Naive thymus-derived CD8-positive, alpha-beta T cell (primary cell): Measurements from ENCODE around the gene DUOXA2. TPM values are rescaled to one million over a fixed set of nuclear protein-coding genes. Genes with fewer than 3 reads are reported as not detected.

Experiments
- ATAC-seq, 2 donors: fragments of 150-1000 bp; cut with Tn5 transposase in 1 of 2; sonication (Bioruptor Pico), chemical (Tn5 transposase) in 1 of 2; 1 replicate in 1 of 2; 2 replicates in 1 of 2; pipeline ENCODE4 v1.10.0; 2021; ENCODE audit warnings: mild to moderate bottlenecking in 2 of 2, moderate library complexity in 2 of 2
- POLR2A ChIA-PET: fragments of 350-600 bp; sonication (Branson Sonifier 250); formaldehyde crosslinking; loops from one replicate; lab custom pipeline; 2021; ENCODE audit warnings: antibody characterized with exemption; lab: Charles Lee
- DNase-seq, 10 donors: peaks; one replicate each; pipeline versions ENCODE4 v3.0.0 to v3.0.0-alpha.2; 2020 to 2022
- H3K27ac Mint-ChIP-seq, 10 donors: one replicate each; pipeline ENCODE4 v1.8.0; 2020 to 2022; ENCODE audit warnings: mild to moderate bottlenecking in 10 of 10, mixed read lengths in 10 of 10, moderate library complexity in 4 of 10, inconsistent platforms in 1 of 10
- H3K27me3 Mint-ChIP-seq, 5 donors: one replicate each; pipeline ENCODE4 v1.8.0; 2021 to 2022; ENCODE audit warnings: mixed read lengths in 5 of 5
- H3K36me3 Mint-ChIP-seq, 3 donors: one replicate each; pipeline ENCODE4 v1.8.0; 2020 to 2022; ENCODE audit warnings: mixed read lengths in 3 of 3, mild to moderate bottlenecking in 2 of 3, inconsistent platforms in 1 of 3
- H3K4me1 Mint-ChIP-seq, 4 donors: one replicate each; pipeline ENCODE4 v1.8.0; 2021 to 2022; ENCODE audit warnings: mixed read lengths in 4 of 4
- H3K4me3 Mint-ChIP-seq, 10 donors: one replicate each; pipeline ENCODE4 v1.8.0; 2020 to 2022; ENCODE audit warnings: mild to moderate bottlenecking in 10 of 10, mixed read lengths in 10 of 10, moderate library complexity in 6 of 10, inconsistent platforms in 1 of 10
- H3K9me3 Mint-ChIP-seq, 9 donors: one replicate each; pipeline ENCODE4 v1.8.0; 2020 to 2022; ENCODE audit warnings: mixed read lengths in 9 of 9, mild to moderate bottlenecking in 3 of 9, inconsistent platforms in 1 of 9, moderate library complexity in 1 of 9
- polyA plus RNA-seq, 3 donors: library from polyadenylated mRNA; unstranded; fragments of 300-500 nt; fragmentation: Illumina TruSeq; gene quantifications; one replicate each; pipeline ENCODE4 v1.2.3, GENCODE V29; 2021
- total RNA-seq, 8 experiments: library from RNA in 2 of 8; stranded (reverse) in 2 of 8; gene quantifications; one replicate each; pipeline ENCODE4 v1.2.3 and lab custom pipeline; 2021 to 2026

The DUOXA2 gene
- total and polyA plus RNA-seq, 5 experiments from 2014 or later, result not detected

DNA sequence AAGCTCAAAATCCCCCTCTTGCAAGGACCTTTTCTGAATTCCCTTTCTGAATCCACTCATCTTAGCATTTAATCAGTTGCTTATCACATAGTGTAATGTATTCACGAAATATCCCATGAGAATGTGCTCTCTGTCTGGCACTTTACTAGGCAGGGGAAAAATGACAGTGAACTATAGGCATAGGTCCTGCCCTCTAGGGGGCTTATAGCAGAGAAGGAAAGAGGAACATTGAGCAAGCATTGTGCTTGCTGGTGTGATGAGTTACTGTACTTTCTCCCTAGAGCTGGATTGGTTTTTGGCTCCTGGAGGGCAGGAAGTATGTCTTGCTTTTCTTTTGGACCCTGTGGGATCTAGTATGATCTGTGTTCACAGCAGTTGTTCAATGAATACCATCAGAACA lies 26.6 kb upstream of the DUOXA2 start:
- Mint-ChIP-seq H3K9me3 (no peaks in the 10 kb centered on the region), H3K4me1 (no peaks in the 10 kb centered on the region), H3K27ac (no peak overlapping the region), H3K36me3 (no peaks in the 10 kb centered on the region), H3K4me3 (no peak overlapping the region), H3K27me3 (peaks cover 19 to 45% (median 32%) of the 10 kb centered on the region in 5 donors)
- POLR2A ChIA-PET, result no interaction called here
- DNase-seq (no peak), ATAC-seq (no peak)

DNA sequence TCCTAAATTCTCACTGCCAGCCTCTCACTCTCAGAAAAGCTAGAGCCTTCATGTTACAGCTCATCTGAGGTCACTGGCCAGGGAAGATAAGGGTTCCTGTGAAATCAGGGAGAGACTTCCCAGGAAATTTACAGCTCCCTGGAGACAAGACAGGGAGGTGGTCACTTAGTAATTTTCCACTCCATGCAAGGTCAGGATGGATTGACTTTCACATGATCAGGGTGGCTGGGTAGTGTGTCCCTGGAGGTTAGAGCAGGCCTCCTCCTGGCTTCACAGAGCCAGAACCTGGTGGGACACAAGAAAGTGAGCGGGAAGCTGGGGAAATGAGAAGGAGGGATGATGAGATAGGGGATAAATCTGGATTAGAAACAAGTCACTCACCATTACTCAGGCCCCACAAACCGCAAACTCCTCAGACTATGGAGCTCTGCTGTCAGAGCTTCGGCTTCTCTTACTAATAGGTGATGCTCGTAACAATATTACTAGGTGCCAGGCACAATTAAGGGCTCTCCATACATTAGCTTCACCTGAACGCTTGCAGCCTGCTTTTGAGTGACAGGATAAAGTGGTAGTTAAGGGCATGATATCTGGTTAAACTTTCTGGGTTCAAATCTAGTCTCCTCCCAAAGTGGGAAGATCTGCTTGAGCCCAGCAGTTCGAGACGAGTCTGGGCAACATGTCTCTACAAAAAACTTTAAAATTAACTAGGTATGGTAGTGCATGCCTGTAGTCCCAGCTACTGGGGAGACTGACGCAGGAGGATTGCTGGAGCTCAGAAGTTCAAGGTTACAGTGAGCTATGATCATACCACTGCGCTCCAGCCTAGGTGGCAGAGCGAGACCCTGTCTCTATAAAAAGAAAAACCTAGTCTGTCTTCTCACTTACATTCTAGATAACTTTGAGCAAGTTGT lies 25.1 kb upstream of the DUOXA2 start:
- Mint-ChIP-seq H3K36me3 (no peaks in the 10 kb centered on the region), H3K9me3 (peaks cover 0 to 2% (median 0%) of the 10 kb centered on the region in 9 donors), H3K4me1 (no peaks in the 10 kb centered on the region), H3K27me3 (peaks cover 16 to 32% (median 28%) of the 10 kb centered on the region in 5 donors), H3K4me3 (no peak overlapping the region), H3K27ac (no peak overlapping the region)
- ATAC-seq (no peak), DNase-seq (no peak)
- POLR2A ChIA-PET, result no interaction called here

DNA sequence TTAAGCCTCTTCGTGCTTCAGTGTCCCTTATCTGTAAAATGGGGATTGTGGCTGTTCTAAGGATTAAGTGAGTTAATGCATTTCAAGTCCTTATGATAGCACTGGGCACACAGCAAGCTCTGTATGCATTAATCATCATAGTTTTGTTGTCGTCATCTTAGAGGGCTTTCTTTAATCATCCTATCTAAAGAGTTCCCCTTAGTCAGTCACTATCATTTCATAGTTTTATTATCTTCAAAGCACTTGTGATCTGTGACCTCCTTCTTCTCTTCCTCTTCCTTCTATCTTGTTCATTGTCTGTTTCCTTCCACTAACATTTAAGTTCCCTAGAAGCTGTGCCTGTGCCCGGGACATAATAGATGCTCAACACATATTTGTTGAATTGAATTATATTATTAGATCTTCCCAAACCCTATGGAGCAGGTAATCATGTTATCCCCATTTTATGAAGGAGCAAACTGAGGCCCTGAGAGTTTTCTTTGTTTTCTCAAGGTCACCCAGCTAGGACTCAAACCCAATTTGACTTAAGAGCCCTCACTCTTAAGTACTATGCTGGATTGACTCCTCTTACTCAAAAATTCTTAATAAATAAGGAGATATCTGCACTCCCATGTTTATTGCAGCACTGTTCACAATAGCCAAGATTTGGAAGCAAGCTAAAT lies 24.3 kb upstream of the DUOXA2 start:
- no peak overlapping the region for H3K4me3 Mint-ChIP-seq
- peaks cover 16 to 31% (median 27%) of the 10 kb centered on the region in 5 donors for H3K27me3 Mint-ChIP-seq
- no peak overlapping the region for H3K27ac Mint-ChIP-seq
- H3K36me3 Mint-ChIP-seq, result no peaks in the 10 kb centered on the region
- DNase-seq (no peak), ATAC-seq (no peak)
- POLR2A ChIA-PET, result no interaction called here
- H3K9me3 Mint-ChIP-seq, result peaks cover 0 to 2% (median 0%) of the 10 kb centered on the region in 9 donors
- H3K4me1 Mint-ChIP-seq, result no peaks in the 10 kb centered on the region

DNA sequence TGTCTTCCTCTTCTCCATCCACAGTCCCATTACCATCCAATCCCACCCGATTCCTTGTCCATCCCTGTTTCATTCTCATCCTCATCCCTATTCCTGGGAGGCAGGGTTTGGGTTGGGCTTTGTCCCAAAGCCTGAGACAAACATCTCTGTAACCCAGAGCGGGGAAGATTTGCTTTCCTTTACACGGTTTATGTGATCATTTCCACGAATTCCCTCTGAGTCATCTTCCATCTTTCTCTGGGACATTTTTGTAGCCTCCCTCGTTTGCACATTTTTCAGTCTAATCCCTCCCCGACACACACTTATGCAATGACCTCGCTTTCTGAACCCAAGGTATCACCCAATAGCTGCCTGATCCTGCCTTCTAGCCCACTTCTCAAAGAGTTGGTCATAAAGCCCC lies 23.0 kb upstream of the DUOXA2 start:
- Mint-ChIP-seq H3K27ac (no peak overlapping the region), H3K4me3 (no peak overlapping the region), H3K9me3 (peaks cover 0 to 2% (median 0%) of the 10 kb centered on the region in 9 donors), H3K27me3 (peaks cover 14 to 31% (median 25%) of the 10 kb centered on the region in 5 donors), H3K36me3 (no peaks in the 10 kb centered on the region), H3K4me1 (no peaks in the 10 kb centered on the region)
- ATAC-seq (no peak), DNase-seq (no peak)
- POLR2A ChIA-PET, result no interaction called here

DNA sequence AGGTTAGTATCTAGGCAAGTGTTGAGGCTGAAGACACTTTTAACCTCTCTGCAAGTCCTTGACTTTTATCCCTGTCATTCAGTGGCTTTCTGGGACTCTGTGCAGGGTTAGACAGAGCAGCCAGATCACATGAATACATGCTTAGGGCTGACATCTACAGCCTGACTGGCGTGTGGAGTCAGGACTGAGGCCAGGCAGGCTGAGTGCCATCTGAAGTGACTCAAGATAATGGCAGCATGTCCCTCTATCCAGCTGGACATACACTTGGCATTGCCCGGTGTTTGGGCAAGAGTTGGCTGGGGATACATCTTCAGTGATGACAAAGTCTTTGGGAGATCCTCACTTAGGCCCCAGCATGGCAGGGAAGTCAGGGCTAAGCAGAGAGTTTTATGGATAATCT lies 22.6 kb upstream of the DUOXA2 start:
- H3K4me3 Mint-ChIP-seq, result no peak overlapping the region
- H3K9me3 Mint-ChIP-seq, result peaks cover 0 to 2% (median 0%) of the 10 kb centered on the region in 9 donors

DNA sequence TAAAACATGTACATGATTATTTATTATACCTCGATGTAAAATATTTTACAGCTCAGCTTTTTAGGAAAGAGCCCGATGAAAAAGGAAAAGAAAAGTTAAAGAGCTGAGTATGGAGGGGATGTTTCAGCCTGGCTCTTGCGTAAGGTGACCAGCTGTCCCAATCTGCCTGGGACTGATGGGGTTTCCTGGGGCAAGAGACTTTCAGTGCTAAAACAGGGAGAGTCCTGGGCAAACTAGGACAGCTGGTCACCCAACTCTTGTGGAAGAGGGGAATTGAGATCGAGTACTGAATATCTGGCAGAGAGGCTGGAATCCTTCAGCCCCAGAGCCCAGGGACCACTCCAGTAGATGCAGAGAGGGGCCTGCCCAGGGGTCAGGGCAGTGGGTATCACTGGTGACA lies 21.1 kb upstream of the DUOXA2 start:
- Mint-ChIP-seq H3K27me3 (peaks cover 11 to 24% (median 14%) of the 10 kb centered on the region in 5 donors), H3K9me3 (peaks cover 0 to 2% (median 0%) of the 10 kb centered on the region in 9 donors), H3K4me1 (no peaks in the 10 kb centered on the region), H3K27ac (no peak overlapping the region), H3K4me3 (no peak overlapping the region), H3K36me3 (no peaks in the 10 kb centered on the region)
- DNase-seq (no peak), ATAC-seq (no peak)
- POLR2A ChIA-PET, result no interaction called here

More for the DNA sequence above, 22.6 kb upstream of the DUOXA2 start:
- ATAC-seq, result no peak
- Mint-ChIP-seq H3K27me3 (peaks cover 14 to 31% (median 25%) of the 10 kb centered on the region in 5 donors), H3K27ac (no peak overlapping the region), H3K36me3 (no peaks in the 10 kb centered on the region), H3K4me1 (no peaks in the 10 kb centered on the region)
- DNase-seq, result no peak
- POLR2A ChIA-PET, result no interaction called here

DNA sequence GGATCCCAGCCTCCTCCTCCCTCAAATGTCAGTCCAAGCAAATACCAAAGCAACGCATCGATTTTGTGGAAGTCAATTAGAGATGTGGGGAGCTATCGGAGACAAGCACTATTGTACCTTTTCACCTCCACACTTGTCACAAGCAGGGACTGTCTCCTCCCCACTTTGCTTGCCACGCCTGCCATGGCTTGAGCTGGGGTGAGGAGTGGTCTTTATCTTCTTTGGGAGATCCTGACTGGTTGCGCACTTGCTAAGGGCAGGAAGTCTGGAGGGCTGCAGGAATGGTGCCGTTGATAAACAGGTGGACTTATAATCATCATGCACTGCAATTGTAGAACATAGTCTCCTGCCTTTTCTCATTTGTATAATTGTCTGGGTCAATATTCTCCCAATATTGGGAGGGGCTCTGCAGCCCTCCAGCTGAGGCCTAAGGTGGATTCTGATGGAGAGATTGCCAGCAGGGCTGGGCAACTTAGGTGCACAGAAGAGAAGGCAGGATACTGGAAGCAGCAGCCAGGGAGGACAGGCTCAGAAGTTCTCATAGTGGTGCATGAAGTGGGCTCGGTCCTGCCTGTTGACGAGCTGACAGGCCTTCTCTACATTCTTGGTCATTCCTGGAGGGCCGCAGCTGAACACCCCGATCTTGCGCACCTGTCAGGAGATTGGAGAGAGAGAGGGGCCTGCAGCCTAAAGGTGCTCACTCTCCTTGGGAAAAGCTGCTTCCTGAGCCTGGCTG lies 20.3 kb upstream of the DUOXA2 start:
- no peak for ATAC-seq
- H3K4me3 Mint-ChIP-seq, result no peak overlapping the region
- H3K36me3 Mint-ChIP-seq, result no peaks in the 10 kb centered on the region

DNA sequence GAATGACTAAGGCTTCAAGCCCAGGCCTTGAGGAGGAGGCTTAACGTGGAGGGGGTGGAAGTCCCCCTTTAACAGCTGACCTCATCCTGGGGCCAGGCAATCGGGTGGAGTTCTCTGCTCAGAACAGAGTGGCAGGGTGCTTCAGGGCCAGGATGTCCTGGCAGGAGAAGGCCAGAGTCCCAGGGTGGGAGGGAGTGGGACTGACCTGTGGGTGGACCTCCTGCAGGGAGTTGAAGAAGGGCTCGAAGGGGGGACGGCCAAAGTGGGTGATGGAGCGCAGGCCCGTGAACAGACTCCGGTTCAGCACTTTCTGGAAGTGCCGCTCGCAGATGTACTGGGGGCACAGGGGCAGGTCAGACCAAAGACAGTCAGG lies 19.8 kb upstream of the DUOXA2 start:
- DNase-seq (no peak), ATAC-seq (no peak)
- POLR2A ChIA-PET, result no interaction called here
- Mint-ChIP-seq H3K27me3 (peaks cover 10 to 21% (median 14%) of the 10 kb centered on the region in 5 donors), H3K36me3 (no peaks in the 10 kb centered on the region), H3K4me3 (no peak overlapping the region), H3K9me3 (peaks cover 0 to 2% (median 0%) of the 10 kb centered on the region in 9 donors), H3K4me1 (no peaks in the 10 kb centered on the region), H3K27ac (no peak overlapping the region)

More for the DNA sequence above, 20.3 kb upstream of the DUOXA2 start:
- Mint-ChIP-seq H3K9me3 (peaks cover 0 to 2% (median 0%) of the 10 kb centered on the region in 9 donors), H3K27ac (peak overlapping the region in 1 of 10 donors; percentile 33), H3K4me1 (no peaks in the 10 kb centered on the region), H3K27me3 (peaks cover 11 to 23% (median 14%) of the 10 kb centered on the region in 5 donors)
- no peak for DNase-seq
- POLR2A ChIA-PET, result no interaction called here

DNA sequence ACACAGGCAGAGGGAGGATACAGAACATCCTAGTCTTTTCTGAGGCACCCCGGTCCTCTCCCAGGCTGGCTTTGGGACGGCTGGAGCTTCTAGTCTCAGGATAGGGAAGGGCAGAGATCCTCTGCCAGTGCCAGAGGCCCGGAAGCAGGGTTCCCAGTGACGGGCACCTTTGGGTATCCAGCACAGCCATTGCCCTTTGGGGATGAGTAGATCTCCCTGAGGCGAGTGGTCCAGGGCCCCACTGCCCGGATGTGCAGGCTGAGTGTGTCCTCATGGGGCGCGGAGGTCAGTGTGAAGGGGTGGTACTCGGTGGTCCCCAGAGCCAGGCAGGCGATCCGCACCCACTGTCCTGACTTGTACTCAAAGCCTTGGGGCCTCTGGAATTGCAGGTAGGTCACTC lies 18.5 kb upstream of the DUOXA2 start:
- ATAC-seq, result no peak
- H3K9me3 Mint-ChIP-seq, result peaks cover 0 to 2% (median 0%) of the 10 kb centered on the region in 9 donors
- POLR2A ChIA-PET, result no interaction called here
- H3K36me3 Mint-ChIP-seq, result no peaks in the 10 kb centered on the region
- H3K27me3 Mint-ChIP-seq, result peaks cover 7 to 27% (median 11%) of the 10 kb centered on the region in 5 donors
- DNase-seq, result no peak
- H3K27ac Mint-ChIP-seq, result no peak overlapping the region
- no peak overlapping the region for H3K4me3 Mint-ChIP-seq
- H3K4me1 Mint-ChIP-seq, result no peaks in the 10 kb centered on the region

DNA sequence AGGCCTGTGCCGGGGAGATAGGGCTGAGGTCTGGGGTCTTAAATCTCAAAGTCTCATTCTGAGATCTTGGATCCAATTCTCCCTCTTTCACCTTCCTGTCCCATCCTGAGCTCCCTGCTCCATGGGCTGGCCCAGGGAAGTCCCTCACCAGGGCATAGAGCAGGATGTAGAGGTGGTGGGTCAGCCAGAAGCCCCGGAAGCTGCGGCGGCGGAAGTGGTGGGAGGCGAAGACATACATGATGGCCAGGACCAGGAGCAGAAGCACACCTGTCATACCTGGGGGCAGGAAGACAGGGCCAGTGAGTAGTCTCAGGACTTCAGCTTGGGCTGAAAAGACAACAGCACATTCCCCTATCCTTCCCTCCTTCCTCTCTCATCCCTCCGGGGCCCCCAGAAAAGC lies 16.7 kb upstream of the DUOXA2 start:
- ATAC-seq, result no peak
- peaks cover 0 to 17% (median 6%) of the 10 kb centered on the region in 5 donors for H3K27me3 Mint-ChIP-seq

DNA sequence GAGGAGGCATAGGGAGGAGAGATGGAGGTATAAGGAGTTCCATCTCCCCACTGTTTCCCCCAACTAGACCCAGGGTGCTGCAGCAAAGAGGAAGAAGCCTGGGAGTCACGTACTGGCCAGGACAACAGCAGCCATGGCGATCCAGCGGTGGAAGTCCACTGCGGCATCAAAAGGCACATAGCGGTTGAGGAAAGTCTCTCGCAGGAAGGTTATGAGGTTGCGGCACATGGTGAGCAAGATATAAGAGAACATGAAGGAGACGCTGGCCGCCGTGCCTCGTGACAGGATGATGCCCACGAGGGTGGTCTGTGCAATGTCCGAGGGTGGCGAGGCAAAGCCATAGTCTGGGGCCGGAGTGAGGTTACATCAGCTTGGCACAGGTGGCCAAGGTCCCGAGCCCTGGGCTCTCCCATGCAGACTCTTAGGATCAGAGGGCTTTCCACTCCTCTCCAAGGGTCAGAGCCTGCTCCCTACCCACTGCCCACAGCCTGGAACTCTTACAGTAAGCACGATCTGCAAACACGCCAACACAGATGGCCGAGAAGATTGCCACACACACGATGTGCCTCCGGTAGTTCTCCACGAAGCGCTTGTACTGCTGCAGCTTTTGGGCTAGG lies 14.5 kb upstream of the DUOXA2 start:
- no peak overlapping the region for H3K27ac Mint-ChIP-seq

More for the DNA sequence above, 16.7 kb upstream of the DUOXA2 start:
- Mint-ChIP-seq H3K36me3 (no peaks in the 10 kb centered on the region), H3K4me1 (no peaks in the 10 kb centered on the region), H3K27ac (no peak overlapping the region), H3K4me3 (no peak overlapping the region), H3K9me3 (peaks cover 0 to 2% (median 0%) of the 10 kb centered on the region in 9 donors)
- DNase-seq, result no peak
- POLR2A ChIA-PET, result no interaction called here

DNA sequence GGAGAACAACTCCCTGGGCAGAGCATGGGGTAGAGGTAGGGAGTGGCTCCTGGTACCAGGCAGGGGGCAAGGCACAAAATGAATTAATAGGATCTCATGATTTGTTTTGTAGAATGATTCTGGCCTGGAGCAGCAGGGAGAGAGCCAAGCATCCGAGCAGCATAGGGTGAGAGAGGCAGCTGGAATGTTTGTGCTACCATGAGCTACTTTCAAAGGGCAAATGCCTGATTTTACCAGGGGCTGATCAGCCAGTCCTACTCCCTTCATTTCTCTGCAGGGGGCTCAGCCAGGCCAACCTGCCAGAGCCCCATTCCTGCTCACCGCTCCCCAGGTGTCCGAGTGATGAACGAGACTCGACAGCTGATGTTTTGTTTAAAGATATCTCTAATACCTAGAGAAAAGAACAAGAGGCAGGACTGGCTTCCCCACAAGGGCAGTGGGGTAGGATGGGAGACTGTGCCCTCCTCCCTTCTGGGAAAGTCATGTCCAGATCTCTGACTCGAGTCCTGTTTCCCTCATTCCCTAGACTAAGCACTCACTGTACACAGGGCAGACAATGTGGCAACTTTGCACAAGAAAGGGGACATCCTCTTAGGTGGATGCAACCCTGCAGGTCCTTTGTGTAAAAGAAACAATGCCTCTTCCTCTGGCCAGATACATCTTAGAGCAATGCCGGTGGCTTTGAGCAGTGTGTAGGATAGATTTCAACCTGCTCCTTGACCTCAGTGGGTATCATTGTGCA lies 13.1 kb upstream of the DUOXA2 start:
- peak overlapping the region in 1 of 10 donors; percentile 71 for H3K27ac Mint-ChIP-seq
- ATAC-seq, result no peak
- no peak overlapping the region for H3K4me3 Mint-ChIP-seq
- POLR2A ChIA-PET, result no interaction called here
- no peak for DNase-seq
- peaks cover 3 to 23% (median 10%) of the 10 kb centered on the region in 5 donors for H3K27me3 Mint-ChIP-seq
- H3K4me1 Mint-ChIP-seq, result no peaks in the 10 kb centered on the region
- H3K36me3 Mint-ChIP-seq, result no peaks in the 10 kb centered on the region
- no peaks in the 10 kb centered on the region for H3K9me3 Mint-ChIP-seq

More for the DNA sequence above, 14.5 kb upstream of the DUOXA2 start:
- ATAC-seq, result no peak
- H3K36me3 Mint-ChIP-seq, result no peaks in the 10 kb centered on the region
- DNase-seq, result no peak
- no peaks in the 10 kb centered on the region for H3K9me3 Mint-ChIP-seq
- peaks cover 3 to 23% (median 10%) of the 10 kb centered on the region in 5 donors for H3K27me3 Mint-ChIP-seq
- H3K4me3 Mint-ChIP-seq, result no peak overlapping the region
- POLR2A ChIA-PET, result no interaction called here
- H3K4me1 Mint-ChIP-seq, result no peaks in the 10 kb centered on the region
